ENCODE results near the gene ERCC6L2.

ERCC6L2 gene

GRCh38 chr9:95920017-95920416 lies 44.5 kb downstream of the ERCC6L2 start:
- DNase-seq (ENCODE audit: low read depth, low spot score) = no peak
- ChIA-PET POLR2A (no interaction called here), CTCF (no interaction called here)
- H3K4me3 ChIP-seq (ENCODE audit: low read depth, low read length) = no peak overlapping the region
- TF ChIP-seq CTCF (IDR thresholded peaks at IDR 0.05; ENCODE audit: insufficient read depth, low read length, missing control alignments) = no peak

GRCh38 chr9:95923794-95924193 lies 48.3 kb downstream of the ERCC6L2 start:
- no peak for TF ChIP-seq CTCF (IDR thresholded peaks at IDR 0.05; ENCODE audit: insufficient read depth, low read length, missing control alignments)
- ChIA-PET POLR2A (no interaction called here), CTCF (no interaction called here)
- DNase-seq (ENCODE audit: low read depth, low spot score) = no peak
- H3K4me3 ChIP-seq (ENCODE audit: low read depth, low read length) = no peak overlapping the region

GRCh38 chr9:95924987-95925386 lies 49.5 kb downstream of the ERCC6L2 start:
- no peak overlapping the region for H3K4me3 ChIP-seq (ENCODE audit: low read depth, low read length)
- CTCF ChIA-PET = interaction anchor here (0.8 to 1.2 kb wide), 3 partner anchors 35 to 201 kb away, joined by 3 read pairs; no protein-coding TSS in a partner anchor

GRCh38 chr9:95927271-95928004 lies 51.9 kb downstream of the ERCC6L2 start:
- H3K4me3 ChIP-seq (ENCODE audit: low read depth, low read length) = no peak overlapping the region
- no peak for TF ChIP-seq CTCF (IDR thresholded peaks at IDR 0.05; ENCODE audit: insufficient read depth, low read length, missing control alignments)
- DNase-seq (ENCODE audit: low read depth, low spot score) = no peak
- POLR2A ChIA-PET = no interaction called here
- CTCF ChIA-PET = interaction anchor here (0.6 kb wide), 1 partner anchor 14 kb away, joined by 3 read pairs; no protein-coding TSS in a partner anchor

More at GRCh38 chr9:95924987-95925386, 49.5 kb downstream of the ERCC6L2 start:
- no peak for DNase-seq (ENCODE audit: low read depth, low spot score)
- POLR2A ChIA-PET = no interaction called here
- TF ChIP-seq CTCF (IDR thresholded peaks at IDR 0.05; ENCODE audit: insufficient read depth, low read length, missing control alignments) = no peak

GRCh38 chr9:95930277-95930676 lies 54.8 kb downstream of the ERCC6L2 start:
- POLR2A ChIA-PET = no interaction called here
- no peak for DNase-seq (ENCODE audit: low read depth, low spot score)

More at GRCh38 chr9:95930277-95930676, 54.8 kb downstream of the ERCC6L2 start:
- TF ChIP-seq CTCF (IDR thresholded peaks at IDR 0.05; ENCODE audit: insufficient read depth, low read length, missing control alignments) = no peak
- CTCF ChIA-PET = interaction anchor here (1.1 to 1.5 kb wide), 2 partner anchors 12 to 666 kb away, joined by 3 read pairs; no protein-coding TSS in a partner anchor
- no peak overlapping the region for H3K4me3 ChIP-seq (ENCODE audit: low read depth, low read length)

All from AG04449 (cell line).